ENCODE data around the gene SIX2.

The SIX2 gene

GRCh38 chr2:45030553-45030952 lies 21.3 kb upstream of the SIX2 start:
- TF ChIP-seq CTBP1 (IDR thresholded peaks at IDR 0.05; ENCODE audit: borderline replicate concordance) (no peak), ELF4 (IDR thresholded peaks at IDR 0.05) (no peak), SP1 (IDR thresholded peaks at IDR 0.05) (no peak), FOXA1 (IDR thresholded peaks at IDR 0.05) (no peak), LEF1 (IDR thresholded peaks at IDR 0.05; ENCODE audit: borderline replicate concordance) (no peak), NFRKB (IDR thresholded peaks at IDR 0.05) (no peak), PKNOX1 (IDR thresholded peaks at IDR 0.05) (no peak), FOXK2 (IDR thresholded peaks at IDR 0.05) (no peak), HDGF (IDR thresholded peaks at IDR 0.05; ENCODE audit: borderline replicate concordance) (no peak), SUZ12 (IDR thresholded peaks at IDR 0.05) (no peak), ZNF384 (IDR thresholded peaks at IDR 0.05) (no peak), L3MBTL2 (conservative IDR thresholded peaks at IDR 0.05) (no peak), ARNT (IDR thresholded peaks at IDR 0.05) (no peak), BHLHE40 (IDR thresholded peaks at IDR 0.05; ENCODE audit: borderline replicate concordance) (no peak), FOXM1 (IDR thresholded peaks at IDR 0.05; ENCODE audit: borderline replicate concordance) (no peak), TARDBP (IDR thresholded peaks at IDR 0.05) (no peak)
- DNase-seq (ENCODE audit: extremely low spot score) = no peak
- ChIA-PET CTCF (no interaction called here), POLR2A (no interaction called here)

GRCh38 chr2:45029215-45029614 lies 20.0 kb upstream of the SIX2 start:
- no peak for DNase-seq (ENCODE audit: extremely low spot score)
- ChIA-PET POLR2A (no interaction called here), CTCF (no interaction called here)

GRCh38 chr2:45028276-45028675 lies 19.0 kb upstream of the SIX2 start:
- no peak for DNase-seq (ENCODE audit: extremely low spot score)
- ChIA-PET POLR2A (no interaction called here), CTCF (no interaction called here)
- no peak for TF ChIP-seq ZNF384 (IDR thresholded peaks at IDR 0.05)
- no peak for TF ChIP-seq HDGF (IDR thresholded peaks at IDR 0.05; ENCODE audit: borderline replicate concordance)
- no peak for TF ChIP-seq FOXA1 (IDR thresholded peaks at IDR 0.05)
- no peak for TF ChIP-seq SP1 (IDR thresholded peaks at IDR 0.05)
- TF ChIP-seq NFRKB (IDR thresholded peaks at IDR 0.05) = no peak
- TF ChIP-seq TARDBP (IDR thresholded peaks at IDR 0.05) = no peak
- TF ChIP-seq CTBP1 (IDR thresholded peaks at IDR 0.05; ENCODE audit: borderline replicate concordance) = no peak

More at GRCh38 chr2:45029215-45029614, 20.0 kb upstream of the SIX2 start:
- TF ChIP-seq HDGF (IDR thresholded peaks at IDR 0.05; ENCODE audit: borderline replicate concordance) (no peak), BHLHE40 (IDR thresholded peaks at IDR 0.05; ENCODE audit: borderline replicate concordance) (no peak), NFRKB (IDR thresholded peaks at IDR 0.05) (no peak), L3MBTL2 (conservative IDR thresholded peaks at IDR 0.05) (no peak), SUZ12 (IDR thresholded peaks at IDR 0.05) (no peak), FOXM1 (IDR thresholded peaks at IDR 0.05; ENCODE audit: borderline replicate concordance) (no peak), ELF4 (IDR thresholded peaks at IDR 0.05) (no peak), FOXK2 (IDR thresholded peaks at IDR 0.05) (no peak), CTBP1 (IDR thresholded peaks at IDR 0.05; ENCODE audit: borderline replicate concordance) (no peak), SP1 (IDR thresholded peaks at IDR 0.05) (no peak), FOXA1 (IDR thresholded peaks at IDR 0.05) (no peak), ZNF384 (IDR thresholded peaks at IDR 0.05) (no peak), ARNT (IDR thresholded peaks at IDR 0.05) (no peak), TARDBP (IDR thresholded peaks at IDR 0.05) (no peak), LEF1 (IDR thresholded peaks at IDR 0.05; ENCODE audit: borderline replicate concordance) (no peak), PKNOX1 (IDR thresholded peaks at IDR 0.05) (no peak)

- DNase-seq (ENCODE audit: extremely low spot score) = no peak
- TF ChIP-seq FOXK2 (IDR thresholded peaks at IDR 0.05) (no peak), BHLHE40 (IDR thresholded peaks at IDR 0.05; ENCODE audit: borderline replicate concordance) (no peak), ZNF384 (IDR thresholded peaks at IDR 0.05) (no peak), ARNT (IDR thresholded peaks at IDR 0.05) (no peak), PKNOX1 (IDR thresholded peaks at IDR 0.05) (no peak), FOXM1 (IDR thresholded peaks at IDR 0.05; ENCODE audit: borderline replicate concordance) (no peak), FOXA1 (IDR thresholded peaks at IDR 0.05) (no peak), SP1 (IDR thresholded peaks at IDR 0.05) (no peak), L3MBTL2 (conservative IDR thresholded peaks at IDR 0.05) (no peak), HDGF (IDR thresholded peaks at IDR 0.05; ENCODE audit: borderline replicate concordance) (no peak), TARDBP (IDR thresholded peaks at IDR 0.05) (no peak), LEF1 (IDR thresholded peaks at IDR 0.05; ENCODE audit: borderline replicate concordance) (no peak), CTBP1 (IDR thresholded peaks at IDR 0.05; ENCODE audit: borderline replicate concordance) (no peak), SUZ12 (IDR thresholded peaks at IDR 0.05) (no peak), NFRKB (IDR thresholded peaks at IDR 0.05) (no peak), ELF4 (IDR thresholded peaks at IDR 0.05) (no peak)
- CTCF ChIA-PET = no interaction called here
- POLR2A ChIA-PET = no interaction called here
Observed at GRCh38 chr2:45026924-45027450, 17.7 kb upstream of the SIX2 start.

GRCh38 chr2:45024600-45025291 lies 15.5 kb upstream of the SIX2 start:
- ChIA-PET POLR2A (no interaction called here), CTCF (no interaction called here)
- no peak for DNase-seq (ENCODE audit: extremely low spot score)
- TF ChIP-seq LEF1 (IDR thresholded peaks at IDR 0.05; ENCODE audit: borderline replicate concordance) (no peak), PKNOX1 (IDR thresholded peaks at IDR 0.05) (no peak), CTBP1 (IDR thresholded peaks at IDR 0.05; ENCODE audit: borderline replicate concordance) (no peak), L3MBTL2 (conservative IDR thresholded peaks at IDR 0.05) (no peak), TARDBP (IDR thresholded peaks at IDR 0.05) (no peak), SUZ12 (IDR thresholded peaks at IDR 0.05) (no peak), ARNT (IDR thresholded peaks at IDR 0.05) (no peak), SP1 (IDR thresholded peaks at IDR 0.05) (no peak), BHLHE40 (IDR thresholded peaks at IDR 0.05; ENCODE audit: borderline replicate concordance) (no peak), HDGF (IDR thresholded peaks at IDR 0.05; ENCODE audit: borderline replicate concordance) (no peak), ELF4 (IDR thresholded peaks at IDR 0.05) (no peak), NFRKB (IDR thresholded peaks at IDR 0.05) (no peak), ZNF384 (IDR thresholded peaks at IDR 0.05) (no peak), FOXM1 (IDR thresholded peaks at IDR 0.05; ENCODE audit: borderline replicate concordance) (no peak), FOXA1 (IDR thresholded peaks at IDR 0.05) (no peak), FOXK2 (IDR thresholded peaks at IDR 0.05) (no peak)

Data from HEK293T (cell line).